Mammary epithelial cell (primary cell): Measurements from ENCODE around the gene HAND2.

Experiments used
- EZH2 ChIP-seq: IDR thresholded peaks from 2 replicates; pipeline ENCODE4 v1.6.1; 2012; ENCODE audit warnings: low read length, inconsistent platforms, borderline replicate concordance
- TF ChIP-seq, protein P1 (sequence below), 2 donors: IDR thresholded peaks in 1 of 2; conservative IDR thresholded peaks in 1 of 2; 2 replicates each; pipeline ENCODE4 v1.5.1; 2011 to 2012; ENCODE audit warnings: inconsistent platforms in 2 of 2, low read length in 2 of 2, mild to moderate bottlenecking in 2 of 2, control low read depth in 1 of 2, low read depth in 1 of 2; ENCODE audit not compliant: insufficient read depth in 1 of 2; ENCODE audit errors: extremely low read depth in 1 of 2

- no peak for TF ChIP-seq EZH2
- TF ChIP-seq, protein P1, sequence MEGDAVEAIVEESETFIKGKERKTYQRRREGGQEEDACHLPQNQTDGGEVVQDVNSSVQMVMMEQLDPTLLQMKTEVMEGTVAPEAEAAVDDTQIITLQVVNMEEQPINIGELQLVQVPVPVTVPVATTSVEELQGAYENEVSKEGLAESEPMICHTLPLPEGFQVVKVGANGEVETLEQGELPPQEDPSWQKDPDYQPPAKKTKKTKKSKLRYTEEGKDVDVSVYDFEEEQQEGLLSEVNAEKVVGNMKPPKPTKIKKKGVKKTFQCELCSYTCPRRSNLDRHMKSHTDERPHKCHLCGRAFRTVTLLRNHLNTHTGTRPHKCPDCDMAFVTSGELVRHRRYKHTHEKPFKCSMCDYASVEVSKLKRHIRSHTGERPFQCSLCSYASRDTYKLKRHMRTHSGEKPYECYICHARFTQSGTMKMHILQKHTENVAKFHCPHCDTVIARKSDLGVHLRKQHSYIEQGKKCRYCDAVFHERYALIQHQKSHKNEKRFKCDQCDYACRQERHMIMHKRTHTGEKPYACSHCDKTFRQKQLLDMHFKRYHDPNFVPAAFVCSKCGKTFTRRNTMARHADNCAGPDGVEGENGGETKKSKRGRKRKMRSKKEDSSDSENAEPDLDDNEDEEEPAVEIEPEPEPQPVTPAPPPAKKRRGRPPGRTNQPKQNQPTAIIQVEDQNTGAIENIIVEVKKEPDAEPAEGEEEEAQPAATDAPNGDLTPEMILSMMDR (conservative IDR thresholded peaks at IDR 0.05 in 1 of 2, IDR thresholded peaks at IDR 0.05 in 1 of 2; ENCODE audit: extremely low read depth in 1 of 2, insufficient read depth in 1 of 2, low read depth in 1 of 2, low read length in 2 of 2) = no peak
Observed at GRCh38 chr4:173499658-173500535, 30.1 kb downstream of the HAND2 start.
